Mesothelial cell of epicardium (in vitro differentiated cells): ENCODE measurements around the gene RNF181. TPM values are rescaled to one million over a fixed set of nuclear protein-coding genes. Genes with fewer than 3 reads are reported as not detected.

Source experiments
- DNase-seq, 2 experiments: peaks; one replicate each; pipeline ENCODE4 v3.0.0; 2021; ENCODE audit warnings: low spot score in 2 of 2; ENCODE audit not compliant: unreplicated experiment in 2 of 2
- H3K27ac Mint-ChIP-seq: 2 replicates; pipeline ENCODE4 v1.8.0; 2021; ENCODE audit warnings: mixed read lengths
- H3K27me3 Mint-ChIP-seq: 2 replicates; pipeline ENCODE4 v1.8.0; 2021; ENCODE audit warnings: low read depth, mixed read lengths
- H3K36me3 Mint-ChIP-seq: 2 replicates; pipeline ENCODE4 v1.8.0; 2021; ENCODE audit warnings: mixed read lengths
- H3K4me1 Mint-ChIP-seq: 2 replicates; pipeline ENCODE4 v1.8.0; 2021; ENCODE audit warnings: mixed read lengths
- H3K4me3 Mint-ChIP-seq: 2 replicates; pipeline ENCODE4 v1.8.0; 2021; ENCODE audit warnings: mild to moderate bottlenecking, moderate library complexity, mixed read lengths
- H3K9me3 Mint-ChIP-seq: 2 replicates; pipeline ENCODE4 v1.8.0; 2021; ENCODE audit warnings: mixed read lengths
- CTCF ChIP-seq: fragments of 200-600 bp; sonication (generic); IDR thresholded peaks from one replicate; pipeline ENCODE4 v1.5.0; 2021; ENCODE audit warnings: antibody characterized with exemption; ENCODE audit not compliant: unreplicated experiment
- total RNA-seq: library from RNA; stranded (reverse); gene quantifications from 3 replicates; pipeline ENCODE4 v1.2.1, GENCODE V29; 2021

The RNF181 gene
- total RNA-seq, 1 donor from 2014 or later: 82.8 TPM

DNA sequence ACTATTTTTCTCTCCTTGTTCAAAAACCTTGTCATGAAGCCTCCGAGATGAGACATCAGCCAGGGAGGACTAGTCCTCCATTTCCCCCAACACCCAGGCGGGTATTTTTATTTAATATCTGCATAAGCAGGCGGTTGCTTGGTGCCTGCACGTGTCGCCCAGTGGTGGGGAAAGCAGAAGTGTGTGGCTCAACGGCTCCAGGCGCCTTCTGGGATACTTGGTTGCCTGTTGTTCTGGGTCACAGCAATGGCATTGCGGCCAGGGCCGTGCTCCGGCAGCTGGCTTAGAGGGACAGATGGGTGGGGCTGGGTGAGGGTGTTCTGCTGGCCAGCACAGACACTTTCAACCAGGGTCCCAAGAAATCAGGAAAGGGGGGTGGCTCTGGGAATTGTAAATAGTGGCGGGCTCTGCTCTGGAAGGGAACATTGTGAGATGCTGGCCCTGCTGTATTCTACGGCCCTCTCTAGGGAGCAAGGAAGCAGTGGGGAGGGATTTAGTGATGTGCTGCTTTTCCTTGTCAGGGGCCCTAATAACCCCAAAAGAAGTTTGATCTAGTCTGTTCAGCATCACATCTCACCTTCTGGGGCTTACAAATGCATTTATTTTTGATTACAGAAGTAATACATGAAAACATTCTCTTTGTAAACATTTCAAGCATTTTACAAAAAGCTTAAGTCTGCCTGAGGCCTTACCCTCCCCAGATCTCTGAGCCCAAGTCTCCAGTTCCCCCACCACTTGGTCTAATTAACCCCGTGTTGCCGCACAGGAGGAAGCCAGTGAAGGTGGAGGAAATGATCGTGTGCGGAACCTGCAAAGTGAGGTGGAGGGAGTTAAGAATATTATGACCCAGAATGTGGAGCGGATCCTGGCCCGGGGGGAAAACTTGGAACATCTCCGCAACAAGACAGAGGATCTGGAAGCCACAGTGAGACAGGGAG is 17.0 kb upstream of the RNF181 start:
- no peak for TF ChIP-seq CTCF
- Mint-ChIP-seq H3K27me3 (no peaks in the 10 kb centered on the region), H3K4me3 (peak overlapping the region; percentile 79), H3K4me1 (peaks cover 42% of the 10 kb centered on the region), H3K36me3 (peaks cover 7% of the 10 kb centered on the region), H3K27ac (peak overlapping the region; percentile 96), H3K9me3 (no peaks in the 10 kb centered on the region)
- no peak for DNase-seq

DNA sequence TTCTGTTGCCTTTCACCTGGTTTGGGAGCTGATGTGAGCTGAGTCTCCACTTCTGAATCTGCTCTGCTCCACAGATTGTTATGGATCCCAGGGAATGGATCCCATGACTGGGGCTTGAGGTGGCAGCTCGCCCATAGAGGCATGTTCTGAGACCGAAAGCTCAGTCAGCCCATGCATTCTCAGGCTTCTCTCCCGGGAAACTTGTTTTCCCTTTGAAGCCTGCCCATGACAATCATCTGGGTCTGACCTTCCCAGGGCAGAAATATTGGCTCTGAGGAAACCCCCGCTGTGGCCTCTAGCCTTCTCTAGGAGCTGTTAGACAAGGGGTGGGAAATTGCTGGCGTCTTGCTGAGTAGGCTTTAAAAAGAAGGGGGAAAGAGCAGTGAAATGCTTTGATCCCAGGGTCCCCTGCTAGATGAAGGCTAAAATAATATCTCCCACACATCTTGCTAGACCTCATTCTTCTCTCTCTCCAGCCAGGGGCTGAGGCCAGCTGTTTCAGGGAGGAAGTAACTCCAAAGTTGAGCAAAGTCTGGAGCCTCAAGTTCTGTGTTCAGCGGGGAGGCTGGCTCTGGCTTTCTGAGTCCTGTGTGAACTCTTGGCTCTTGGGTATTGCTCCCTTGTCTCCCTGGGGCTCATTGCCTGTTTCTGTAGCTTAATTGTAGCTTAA is 16.1 kb upstream of the RNF181 start:
- peak overlapping the region; percentile 96 for H3K27ac Mint-ChIP-seq

DNA sequence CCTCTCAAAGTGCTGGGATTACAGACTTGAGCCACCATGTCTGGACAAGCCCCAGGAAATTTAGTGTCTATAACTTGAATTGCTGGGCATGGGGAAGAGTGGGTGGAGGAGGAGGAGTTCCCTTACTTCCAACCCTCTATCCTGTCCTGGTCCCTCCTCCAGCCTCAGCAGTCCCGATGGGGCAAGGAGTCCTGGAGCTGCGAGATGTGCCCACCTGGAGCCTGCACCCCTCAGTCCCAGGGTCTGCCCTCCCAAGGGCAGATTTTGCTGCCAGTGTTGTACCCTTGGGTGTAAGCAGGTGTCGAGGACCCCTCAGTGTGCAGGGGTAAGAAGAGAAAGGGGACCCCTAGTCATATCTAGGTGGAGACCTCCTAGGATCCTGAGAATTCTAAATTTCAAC is 15.3 kb upstream of the RNF181 start:
- TF ChIP-seq CTCF: no peak
- Mint-ChIP-seq H3K27me3 (no peaks in the 10 kb centered on the region), H3K4me1 (peaks cover 43% of the 10 kb centered on the region)

More for the DNA sequence above, 16.1 kb upstream of the RNF181 start:
- Mint-ChIP-seq H3K36me3 (peaks cover 7% of the 10 kb centered on the region), H3K4me1 (peaks cover 42% of the 10 kb centered on the region), H3K9me3 (no peaks in the 10 kb centered on the region), H3K4me3 (peak overlapping the region; percentile 79), H3K27me3 (no peaks in the 10 kb centered on the region)
- no peak for DNase-seq
- TF ChIP-seq CTCF: no peak

GRCh38 chr2:85582492-85582891 is 13.1 kb upstream of the RNF181 start:
- no peak overlapping the region for H3K4me3 Mint-ChIP-seq
- no peaks in the 10 kb centered on the region for H3K9me3 Mint-ChIP-seq
- H3K27me3 Mint-ChIP-seq: no peaks in the 10 kb centered on the region
- peaks cover 7% of the 10 kb centered on the region for H3K36me3 Mint-ChIP-seq
- TF ChIP-seq CTCF: no peak
- peaks cover 29% of the 10 kb centered on the region for H3K4me1 Mint-ChIP-seq
- DNase-seq: no peak
- H3K27ac Mint-ChIP-seq: no peak overlapping the region

More for the DNA sequence above, 15.3 kb upstream of the RNF181 start:
- no peak for DNase-seq
- Mint-ChIP-seq H3K4me3 (no peak overlapping the region), H3K27ac (peak overlapping the region; percentile 39), H3K36me3 (peaks cover 7% of the 10 kb centered on the region), H3K9me3 (no peaks in the 10 kb centered on the region)

DNA sequence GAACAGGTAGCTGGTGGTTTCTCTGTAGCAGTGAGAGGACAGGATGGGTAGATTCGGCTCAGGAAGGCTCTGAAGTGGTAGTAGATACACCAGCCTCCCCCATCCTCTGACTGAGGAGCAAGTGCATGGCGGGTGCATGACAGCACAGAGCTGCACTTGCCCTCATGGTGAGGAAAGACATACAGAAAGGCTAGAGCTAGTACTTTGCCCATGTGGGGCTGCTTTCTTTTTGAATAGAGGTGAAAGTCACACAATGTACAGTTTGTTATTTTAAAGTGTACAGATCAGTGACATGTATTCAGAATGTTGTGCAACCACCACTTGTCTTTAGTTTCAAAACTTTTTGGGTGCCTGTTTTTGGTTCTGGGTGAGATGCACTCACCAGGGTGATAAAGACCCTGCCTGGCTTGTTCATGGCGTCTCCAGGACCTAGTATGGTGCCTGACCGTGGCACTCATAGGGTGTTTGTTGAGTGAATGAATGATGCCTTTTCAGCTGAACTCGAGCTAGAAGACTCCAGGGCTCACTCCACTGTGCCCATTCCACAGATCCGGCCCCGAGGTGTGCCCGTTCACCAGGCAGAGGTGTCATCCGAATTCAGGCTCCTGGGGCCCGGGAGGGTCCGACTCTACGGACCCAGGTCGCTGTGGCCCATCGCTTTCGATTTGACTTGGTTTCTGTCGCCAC is 11.7 kb upstream of the RNF181 start:
- Mint-ChIP-seq H3K4me1 (peaks cover 16% of the 10 kb centered on the region), H3K4me3 (no peak overlapping the region), H3K27me3 (no peaks in the 10 kb centered on the region), H3K36me3 (peaks cover 7% of the 10 kb centered on the region), H3K9me3 (no peaks in the 10 kb centered on the region), H3K27ac (no peak overlapping the region)
- no peak for TF ChIP-seq CTCF
- no peak for DNase-seq
